Ramos (cell line): ENCODE measurements around the gene UQCRQ.

Experiments used
- in situ Hi-C: fragments of 300-500 bp; cut with MboI; formaldehyde crosslinking; loops from one replicate; pipeline ENCODE4 v1.14.3; 2022; ENCODE audit warnings: low sequenced_read_pairs; ENCODE audit not compliant: unreplicated experiment

UQCRQ gene

GRCh38 chr5:132866342-132867045 is at the start of gene UQCRQ, which contains the start of gene GDF9:
Gene UQCRQ, plus strand, starts transcription at chr5:132866642. Its CDS starts 240 bp downstream, at chr5:132866882.
Gene GDF9, minus strand, starts transcription at chr5:132866469. Its CDS starts 1,936 bp downstream, at chr5:132864533.
- in situ Hi-C loops = no loop called here

GRCh38 chr5:132817011-132817410 is 49.4 kb upstream of the UQCRQ start:
- in situ Hi-C loops = loop anchor here (5.0 kb wide), 1 partner anchor 290 kb away; no protein-coding TSS in a partner anchor

GRCh38 chr5:132819468-132819867 is 47.0 kb upstream of the UQCRQ start:
- in situ Hi-C loops = loop anchor here (5.0 kb wide), 1 partner anchor 292 kb away; no protein-coding TSS in a partner anchor

- in situ Hi-C loops = loop anchor here (10.0 kb wide), 2 partner anchors 165 to 435 kb away; partner anchors contain the start of gene IL13
These were observed 46.2 kb upstream of the UQCRQ start for GRCh38 chr5:132820162-132820754.

- in situ Hi-C loops = loop anchor here (10.0 kb wide), 2 partner anchors 167 to 437 kb away; partner anchors contain the start of gene IL13
These were observed 45.1 kb upstream of the UQCRQ start for GRCh38 chr5:132821350-132821749.

DNA sequence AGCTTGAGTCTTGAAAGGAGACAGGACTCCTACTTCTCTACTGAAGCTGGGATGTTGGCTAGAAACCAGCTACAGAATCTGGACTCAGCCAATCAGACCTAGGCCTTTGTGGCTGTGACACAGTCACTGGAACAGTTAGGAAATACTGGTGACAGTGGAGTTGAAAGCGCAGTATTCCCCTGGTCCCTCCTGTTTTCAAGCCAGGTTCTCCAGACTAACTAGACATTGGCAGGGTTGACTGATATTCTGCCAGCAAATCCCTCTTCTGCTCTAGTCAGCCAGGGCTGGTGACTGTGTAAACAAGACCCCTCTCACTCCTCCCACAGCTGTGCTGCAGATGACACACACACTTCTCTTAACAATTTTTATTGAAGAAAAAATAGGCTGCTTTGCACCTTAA is 44.7 kb upstream of the UQCRQ start:
- in situ Hi-C loops = loop anchor here (10.0 kb wide), 2 partner anchors 167 to 437 kb away; partner anchors contain the start of gene IL13

DNA sequence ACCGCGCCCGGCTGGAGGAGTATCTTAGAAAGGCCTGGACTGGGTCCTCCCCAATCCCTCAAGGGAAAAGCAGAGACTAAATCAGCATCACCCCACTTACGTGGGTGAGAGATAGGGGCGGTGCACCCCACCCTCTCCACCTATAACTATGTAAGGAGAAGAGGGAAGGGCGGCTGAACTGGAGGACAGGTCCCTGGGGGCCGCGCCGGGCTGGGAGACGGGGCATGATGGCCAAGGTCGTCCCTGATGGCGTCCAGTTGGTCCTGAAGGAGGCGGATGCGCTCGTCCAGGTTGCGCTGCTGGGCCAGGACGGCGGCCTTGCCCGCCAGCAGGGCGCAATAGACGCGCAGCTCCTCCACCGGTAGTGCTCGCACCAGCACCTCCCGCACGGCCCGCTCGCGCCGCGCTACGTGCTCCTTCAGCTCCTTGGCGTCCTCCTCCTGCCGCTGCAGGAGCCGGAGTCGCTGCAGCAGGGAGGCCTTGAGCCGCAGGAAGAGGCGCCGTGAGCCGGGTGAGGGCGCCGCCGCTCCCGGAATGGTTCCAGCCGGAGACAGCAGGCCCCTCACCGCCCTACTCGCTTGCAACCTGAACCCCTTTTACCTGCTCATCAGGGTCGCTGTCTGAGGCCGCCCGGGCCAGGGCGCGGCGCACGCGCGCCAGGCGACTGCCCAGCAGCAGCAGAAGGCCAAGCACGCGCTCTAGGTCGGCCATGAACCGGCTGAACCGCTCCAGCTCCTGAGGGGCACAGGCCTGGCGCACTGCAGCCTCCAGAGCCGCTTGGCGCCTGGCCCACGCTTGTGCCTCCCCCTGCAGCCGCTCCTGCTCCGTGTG is 43.6 kb upstream of the UQCRQ start:
- in situ Hi-C loops = loop anchor here (10.0 kb wide), 2 partner anchors 168 to 438 kb away; partner anchors contain the start of gene IL13

GRCh38 chr5:132823481-132824050 is 42.9 kb upstream of the UQCRQ start:
- in situ Hi-C loops = loop anchor here (10.0 kb wide), 2 partner anchors 169 to 439 kb away; partner anchors contain the start of gene IL13

- in situ Hi-C loops = loop anchor here (10.0 kb wide), 2 partner anchors 170 to 440 kb away; partner anchors contain the start of gene IL13
These were observed 42.0 kb upstream of the UQCRQ start for GRCh38 chr5:132824426-132824825.

DNA sequence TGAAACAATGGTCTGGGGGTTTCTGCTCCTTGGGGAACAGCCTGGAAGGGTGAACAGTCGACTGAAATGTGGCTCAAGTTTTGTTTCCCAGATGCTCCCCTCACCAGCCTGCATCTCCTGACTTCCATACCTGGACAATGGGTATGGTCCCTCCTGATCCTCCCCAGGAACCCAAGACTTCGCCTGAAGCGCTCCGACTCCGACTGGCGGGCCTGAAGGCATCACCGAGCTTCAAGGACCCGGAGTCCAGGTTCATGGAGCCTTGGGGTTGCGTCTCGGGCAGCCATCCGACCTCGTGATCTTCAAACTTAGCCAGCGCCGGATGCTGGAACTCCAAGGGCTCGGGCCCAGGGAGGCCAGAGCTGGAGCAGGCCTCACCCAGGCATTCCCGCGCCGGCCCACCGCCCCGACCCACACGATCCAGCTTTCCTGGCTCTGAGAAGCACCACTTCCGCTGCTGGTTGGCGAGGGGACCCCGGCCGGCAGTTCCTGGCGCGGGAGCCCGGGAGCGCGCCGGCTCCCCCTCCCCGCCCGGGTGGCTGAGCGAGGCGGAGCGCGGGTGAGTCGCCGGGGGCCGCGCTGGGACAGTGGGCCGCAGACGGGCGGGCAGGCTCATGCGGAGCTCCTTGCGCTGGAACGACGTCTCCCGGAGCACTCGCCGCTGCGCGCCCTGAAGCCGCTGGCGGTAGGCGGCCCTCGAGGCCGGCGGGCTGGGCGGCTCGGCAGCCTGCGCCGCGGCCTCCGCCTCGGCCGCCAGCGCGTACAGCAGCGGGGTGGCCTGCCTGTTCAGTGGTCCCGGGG is 41.2 kb upstream of the UQCRQ start:
- in situ Hi-C loops = loop anchor here (10.0 kb wide), 2 partner anchors 170 to 440 kb away; partner anchors contain the start of gene IL13

DNA sequence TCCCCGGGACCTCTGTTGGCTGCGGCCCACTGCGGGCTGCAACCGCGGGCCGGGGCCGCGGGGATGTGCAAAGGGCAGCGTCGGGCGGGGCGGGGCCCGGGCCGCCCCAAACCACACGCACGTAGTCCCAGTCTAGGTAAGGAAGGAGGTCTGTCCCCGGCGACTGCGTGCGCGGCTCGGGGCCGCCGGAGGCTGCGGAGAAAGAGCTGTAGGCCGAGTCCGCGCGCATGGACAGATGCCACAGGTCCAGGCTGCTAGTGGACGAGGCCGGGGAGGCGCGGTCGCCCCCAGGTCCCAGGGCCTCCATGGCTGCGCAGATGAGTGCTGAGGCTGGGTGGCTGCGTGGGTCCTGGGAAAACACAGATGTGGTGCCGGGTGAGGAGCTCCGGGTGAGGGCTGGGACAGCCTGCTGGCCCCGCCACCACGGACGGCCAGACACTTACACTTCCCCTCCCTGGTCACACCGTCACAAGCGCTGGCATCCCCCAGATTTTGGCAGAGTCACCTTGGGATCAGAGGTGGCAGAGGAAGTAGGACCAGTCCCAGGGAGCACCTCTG is 40.5 kb upstream of the UQCRQ start:
- in situ Hi-C loops = loop anchor here (10.0 kb wide), 2 partner anchors 171 to 441 kb away; partner anchors contain the start of gene IL13

DNA sequence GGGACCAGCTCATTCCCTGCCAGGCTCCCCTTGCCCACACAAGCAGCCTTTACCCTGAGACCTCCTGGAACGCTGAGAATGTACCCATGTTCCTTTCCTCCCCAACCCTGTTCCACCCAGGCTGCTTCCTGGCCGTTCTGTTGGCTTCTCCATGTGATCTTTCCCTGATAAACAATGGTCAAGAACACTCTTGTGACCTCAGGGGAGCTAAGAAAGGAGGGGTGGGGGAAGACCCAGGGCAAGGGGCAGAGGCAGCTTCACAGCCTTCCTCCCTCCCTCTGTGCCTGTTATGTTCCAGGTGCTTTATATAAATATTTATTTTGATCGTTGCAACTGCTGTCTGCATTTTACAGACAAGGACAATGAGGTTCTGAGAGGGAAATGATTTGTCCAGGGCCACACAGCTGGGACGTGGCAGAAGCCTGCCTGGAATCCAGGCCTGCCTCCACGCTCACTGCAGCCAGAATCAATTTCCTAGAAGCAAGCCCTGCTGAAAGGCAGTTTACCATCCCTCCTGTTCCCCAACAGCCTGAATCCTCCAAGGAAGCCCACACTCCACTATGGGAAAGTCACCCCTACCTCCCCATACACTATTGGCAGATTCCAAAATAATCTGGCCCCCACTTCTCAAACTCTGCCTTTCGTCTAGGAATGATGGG is 39.9 kb upstream of the UQCRQ start:
- in situ Hi-C loops = loop anchor here (10.0 kb wide), 2 partner anchors 172 to 442 kb away; partner anchors contain the start of gene IL13

- in situ Hi-C loops = loop anchor here (10.0 kb wide), 2 partner anchors 173 to 443 kb away; partner anchors contain the start of gene IL13
These were observed 38.3 kb upstream of the UQCRQ start for GRCh38 chr5:132827943-132828673.

- in situ Hi-C loops = loop anchor here (10.0 kb wide), 2 partner anchors 174 to 444 kb away; partner anchors contain the start of gene IL13
These were observed 37.5 kb upstream of the UQCRQ start for GRCh38 chr5:132828846-132829494.

DNA sequence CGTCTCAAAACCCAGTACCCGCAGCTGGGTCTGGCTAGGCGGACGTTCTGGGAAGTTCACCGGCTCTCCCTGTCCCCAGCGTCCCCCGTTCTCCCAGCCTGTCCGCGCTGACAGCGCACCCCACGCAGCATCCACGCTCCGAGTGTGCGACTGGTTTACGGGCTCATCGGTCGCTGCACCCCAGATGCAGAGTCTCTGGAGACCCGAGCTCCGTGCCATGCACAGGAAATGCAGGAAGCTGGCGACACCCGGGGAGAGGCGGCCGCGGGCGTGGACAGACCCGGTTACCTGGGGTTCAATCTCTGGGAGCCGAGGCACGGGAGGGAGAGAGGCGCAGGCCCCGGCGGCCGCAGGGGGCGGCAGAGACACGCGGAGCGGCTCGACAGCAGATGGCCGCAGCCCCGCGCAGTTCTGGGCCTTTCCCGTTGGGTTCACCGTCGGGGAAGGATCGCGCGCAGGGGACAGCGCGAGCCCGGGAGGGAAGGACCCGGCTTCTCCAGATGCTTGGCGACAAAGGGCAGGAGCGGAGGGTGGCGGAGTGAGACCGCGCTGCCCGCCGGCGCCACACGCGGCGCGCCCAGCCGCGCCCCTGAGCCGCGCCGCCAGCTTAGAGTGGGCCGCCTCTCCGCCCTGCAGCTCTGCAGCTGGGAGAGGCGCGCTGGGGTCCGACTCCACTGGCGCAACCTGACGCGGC is 36.6 kb upstream of the UQCRQ start:
- in situ Hi-C loops = loop anchor here (10.0 kb wide), 2 partner anchors 175 to 445 kb away; partner anchors contain the start of gene IL13

DNA sequence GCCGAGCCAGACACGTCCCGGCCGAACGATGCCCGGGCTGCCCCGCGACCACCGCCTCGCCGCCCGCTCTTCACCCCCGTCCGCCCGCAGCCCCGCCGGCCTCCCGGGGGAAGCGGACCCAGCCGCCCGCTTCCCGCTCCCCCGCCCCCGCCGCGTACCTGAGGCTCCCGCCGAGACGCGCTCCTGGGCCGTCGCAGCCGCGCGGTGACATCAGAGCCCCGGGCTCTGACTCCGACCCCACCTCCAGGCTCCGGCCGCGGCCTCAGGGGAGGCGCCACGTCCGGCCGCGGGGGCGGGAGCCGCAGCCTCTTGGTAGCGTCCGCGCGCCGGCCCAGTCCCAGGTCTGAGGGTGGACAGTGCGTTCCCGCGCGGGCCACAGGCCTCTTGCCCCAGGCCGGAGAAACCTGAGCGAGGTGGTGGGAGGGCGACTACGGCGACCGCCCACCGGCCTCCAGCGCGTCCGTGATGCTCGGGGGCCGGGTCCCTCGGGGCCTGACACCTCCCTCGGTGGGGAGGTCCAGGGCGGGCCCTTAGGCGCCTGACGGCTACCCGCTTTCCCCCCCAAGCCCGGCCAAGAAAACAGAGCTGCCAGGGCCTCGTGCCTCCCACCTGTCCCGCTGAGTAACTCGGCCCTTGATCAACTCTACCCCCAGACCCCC is 35.9 kb upstream of the UQCRQ start, which contains the start of gene SHROOM1:
SHROOM1 (minus strand) TSS at position 212 of the 659 bp plus-strand sequence. CDS start 4,507 bp downstream, outside the sequence.
- in situ Hi-C loops = no loop called here
